Mesenchymal stem cell (in vitro differentiated cells and primary cell): ENCODE results near the gene DERL2.

Experiments used
- DNase-seq: peaks from one replicate; pipeline ENCODE4 v3.0.0-alpha.2; 2013
- H2AFZ ChIP-seq: one replicate; pipeline ENCODE4 v1.6.1; 2013; ENCODE audit warnings: low read depth, mild to moderate bottlenecking, control low read depth, inconsistent platforms, low read length, moderate library complexity
- H2AK5ac ChIP-seq: 2 replicates; pipeline ENCODE4 v1.6.1; 2013; ENCODE audit warnings: low read length, moderate library complexity, mild to moderate bottlenecking, inconsistent platforms; ENCODE audit not compliant: severe bottlenecking
- H2BK120ac ChIP-seq: one replicate; pipeline ENCODE4 v1.6.1; 2013; ENCODE audit warnings: low read depth, mild to moderate bottlenecking, inconsistent platforms, low read length, moderate library complexity
- H2BK12ac ChIP-seq, 2 experiments: one replicate each; pipeline ENCODE4 v1.6.1; 2013; ENCODE audit warnings: inconsistent platforms in 2 of 2, low read length in 2 of 2, mild to moderate bottlenecking in 2 of 2, moderate library complexity in 2 of 2, control low read depth in 1 of 2
- H2BK15ac ChIP-seq: one replicate; pipeline ENCODE4 v1.6.1; 2013; ENCODE audit warnings: mild to moderate bottlenecking, low read depth, inconsistent platforms; ENCODE audit not compliant: poor library complexity, severe bottlenecking
- H2BK5ac ChIP-seq: 2 replicates; pipeline ENCODE4 v1.6.1; 2013; ENCODE audit warnings: low read depth, mild to moderate bottlenecking, low read length, control low read depth, inconsistent platforms; ENCODE audit not compliant: poor library complexity, severe bottlenecking
- H3K14ac ChIP-seq, 2 experiments: one replicate each; pipeline ENCODE4 v1.6.1; 2013; ENCODE audit warnings: inconsistent platforms in 2 of 2, low read length in 2 of 2, control low read depth in 1 of 2, mild to moderate bottlenecking in 1 of 2, moderate library complexity in 1 of 2
- H3K18ac ChIP-seq, 2 experiments: one replicate each; pipeline ENCODE4 v1.6.1; 2013; ENCODE audit warnings: inconsistent platforms in 2 of 2, low read length in 2 of 2, control low read depth in 1 of 2, low read depth in 1 of 2, mild to moderate bottlenecking in 1 of 2
- H3K23ac ChIP-seq, 2 experiments: one replicate each; pipeline ENCODE4 v1.6.1; 2013; ENCODE audit warnings: inconsistent platforms in 2 of 2, low read length in 2 of 2, mild to moderate bottlenecking in 2 of 2, moderate library complexity in 2 of 2, control low read depth in 1 of 2
- H3K27ac ChIP-seq: 2 replicates; pipeline ENCODE4 v1.5.1; 2013; ENCODE audit warnings: mild to moderate bottlenecking, moderate library complexity, low read length, control low read depth, inconsistent platforms; ENCODE audit not compliant: poor library complexity, severe bottlenecking
- H3K27me3 ChIP-seq, 2 experiments: 2 replicates each; pipeline versions ENCODE4 v1.6.1 to v1.7.0; 2013; ENCODE audit warnings: low read length in 2 of 2, mild to moderate bottlenecking in 2 of 2, moderate library complexity in 2 of 2, control low read depth in 1 of 2, inconsistent platforms in 1 of 2; ENCODE audit not compliant: control insufficient read depth in 1 of 2, insufficient read depth in 1 of 2
- H3K36me3 ChIP-seq, 2 experiments: 2 replicates each; pipeline versions ENCODE4 v1.6.1 to v1.7.0; 2013; ENCODE audit warnings: low read length in 2 of 2, control low read depth in 1 of 2, inconsistent platforms in 1 of 2, low read depth in 1 of 2, mild to moderate bottlenecking in 1 of 2; ENCODE audit not compliant: insufficient read depth in 2 of 2, control insufficient read depth in 1 of 2
- H3K4ac ChIP-seq, 2 experiments: one replicate each; pipeline ENCODE4 v1.6.1; 2013; ENCODE audit warnings: inconsistent platforms in 2 of 2, low read length in 2 of 2, mild to moderate bottlenecking in 2 of 2, moderate library complexity in 2 of 2, control low read depth in 1 of 2, low read depth in 1 of 2
- H3K4me1 ChIP-seq: 2 replicates; pipeline ENCODE4 v1.6.1; 2013; ENCODE audit warnings: low read depth, low read length, control low read depth; ENCODE audit not compliant: control insufficient read depth, insufficient read depth
- H3K4me2 ChIP-seq: 2 replicates; pipeline ENCODE4 v1.6.1; 2013; ENCODE audit warnings: low read length, mild to moderate bottlenecking, inconsistent platforms; ENCODE audit not compliant: poor library complexity, severe bottlenecking
- H3K4me3 ChIP-seq, 2 experiments: 2 replicates each; pipeline versions ENCODE4 v1.5.1 to v1.7.0; 2013; ENCODE audit warnings: low read length in 2 of 2, mild to moderate bottlenecking in 2 of 2, control low read depth in 1 of 2, low read depth in 1 of 2; ENCODE audit not compliant: insufficient read depth in 1 of 2
- H3K79me1 ChIP-seq: replicated peaks from 2 replicates; pipeline ENCODE4 v1.6.1; 2013; ENCODE audit warnings: mild to moderate bottlenecking, control low read depth, low read length, inconsistent platforms; ENCODE audit not compliant: poor library complexity, severe bottlenecking
- H3K9ac ChIP-seq: 2 replicates; pipeline ENCODE4 v1.7.0; 2013; ENCODE audit warnings: mild to moderate bottlenecking, low read length, moderate library complexity
- H3K9me3 ChIP-seq: 2 replicates; pipeline ENCODE4 v1.7.0; 2013; ENCODE audit warnings: mild to moderate bottlenecking, low read length; ENCODE audit not compliant: control insufficient read depth
- H4K8ac ChIP-seq: one replicate; pipeline ENCODE4 v1.6.1; 2013; ENCODE audit warnings: inconsistent platforms, mild to moderate bottlenecking, low read length, moderate library complexity
- H4K91ac ChIP-seq: one replicate; pipeline ENCODE4 v1.6.1; 2013; ENCODE audit warnings: mild to moderate bottlenecking, low read length, inconsistent platforms
- WGBS: methylation state at CpG from one replicate; pipeline ENCODE4 v1.1.7; 2013; ENCODE audit warnings: mixed read lengths; 5-methylcytosine and 5-hydroxymethylcytosine counted together

The DERL2 gene

GRCh38 chr17:5468075-5468473, 17.9 kb downstream of the DERL2 start:
- Histone ChIP-seq H2BK12ac (no peak overlapping the region), H3K9ac (peak overlapping the region; percentile 90), H3K4ac (peak overlapping the region in 1 of 2 experiments; percentile 43), H3K27ac (peak overlapping the region; percentile 53), H2BK5ac (no peak overlapping the region), H3K79me1 (peaks cover 12% of the 10 kb centered on the region), H3K4me2 (peak overlapping the region; percentile 55), H4K91ac (no peak overlapping the region), H2AK5ac (no peak overlapping the region), H3K18ac (peak overlapping the region in 1 of 2 experiments; percentile 67), H3K23ac (no peak overlapping the region), H2BK15ac (no peak overlapping the region), H3K27me3 (no peaks in the 10 kb centered on the region), H2BK120ac (no peak overlapping the region), H3K4me3 (peak overlapping the region; percentile 90 to 97), H4K8ac (no peak overlapping the region), H3K9me3 (no peaks in the 10 kb centered on the region), H3K36me3 (peaks cover 5 to 21% of the 10 kb centered on the region in 2 experiments), H3K14ac (no peak overlapping the region), H2AFZ (peak overlapping the region; percentile 83), H3K4me1 (peaks cover 1% of the 10 kb centered on the region)
- WGBS = under 1% methylated on average over 17 of the region's 17 CpGs
- no peak for DNase-seq

- no peak overlapping the region for H2AK5ac ChIP-seq
- H4K8ac ChIP-seq = no peak overlapping the region
- H3K4me2 ChIP-seq = peak overlapping the region; percentile 55
- no peak overlapping the region for H2BK5ac ChIP-seq
- no peak overlapping the region for H3K23ac ChIP-seq
- no peak overlapping the region for H2BK15ac ChIP-seq
- H3K4ac ChIP-seq = no peak overlapping the region
- H3K9me3 ChIP-seq = no peaks in the 10 kb centered on the region
- H3K18ac ChIP-seq = no peak overlapping the region
- WGBS = 0% methylated on average over 8 of the region's 8 CpGs
- H3K36me3 ChIP-seq = peaks cover 6 to 15% of the 10 kb centered on the region in 2 experiments
- peak overlapping the region in 1 of 2 experiments; percentile 97 for H3K4me3 ChIP-seq
- H2BK12ac ChIP-seq = no peak overlapping the region
- no peaks in the 10 kb centered on the region for H3K27me3 ChIP-seq
- H3K79me1 ChIP-seq = peaks cover 13% of the 10 kb centered on the region
- H2BK120ac ChIP-seq = no peak overlapping the region
- no peak for DNase-seq
- no peak overlapping the region for H3K14ac ChIP-seq
- H3K27ac ChIP-seq = no peak overlapping the region
- peaks cover 1% of the 10 kb centered on the region for H3K4me1 ChIP-seq
- peak overlapping the region; percentile 90 for H3K9ac ChIP-seq
- no peak overlapping the region for H2AFZ ChIP-seq
- H4K91ac ChIP-seq = no peak overlapping the region
Observed at GRCh38 chr17:5467416-5467815, 18.6 kb downstream of the DERL2 start.

GRCh38 chr17:5466295-5466694, 19.7 kb downstream of the DERL2 start:
- H2BK15ac ChIP-seq = no peak overlapping the region
- no peak for DNase-seq
- no peak overlapping the region for H3K27ac ChIP-seq
- H3K9me3 ChIP-seq = no peaks in the 10 kb centered on the region
- H3K79me1 ChIP-seq = peaks cover 15% of the 10 kb centered on the region
- H2BK5ac ChIP-seq = no peak overlapping the region
- WGBS = 95% methylated on average over 4 of the region's 4 CpGs
- H3K14ac ChIP-seq = no peak overlapping the region
- no peak overlapping the region for H2AFZ ChIP-seq
- no peak overlapping the region for H2AK5ac ChIP-seq
- H2BK120ac ChIP-seq = no peak overlapping the region
- no peak overlapping the region for H4K91ac ChIP-seq
- peak overlapping the region in 1 of 2 experiments; percentile 97 for H3K4me3 ChIP-seq
- no peak overlapping the region for H2BK12ac ChIP-seq
- H3K18ac ChIP-seq = no peak overlapping the region
- no peaks in the 10 kb centered on the region for H3K27me3 ChIP-seq
- peak overlapping the region; percentile 90 for H3K9ac ChIP-seq
- H3K36me3 ChIP-seq = peaks cover 9 to 15% of the 10 kb centered on the region in 2 experiments
- no peak overlapping the region for H3K4me2 ChIP-seq
- no peak overlapping the region for H3K23ac ChIP-seq
- no peak overlapping the region for H4K8ac ChIP-seq
- peaks cover 1% of the 10 kb centered on the region for H3K4me1 ChIP-seq
- H3K4ac ChIP-seq = no peak overlapping the region

- no peak overlapping the region for H2BK15ac ChIP-seq
- H3K4me1 ChIP-seq = peaks cover 1% of the 10 kb centered on the region
- no peak overlapping the region for H2BK12ac ChIP-seq
- H3K9ac ChIP-seq = no peak overlapping the region
- WGBS = 78% methylated on average over 9 of the region's 10 CpGs
- H3K4me3 ChIP-seq = no peak overlapping the region
- no peak overlapping the region for H3K18ac ChIP-seq
- H4K8ac ChIP-seq = peak overlapping the region; percentile 2
- H3K4ac ChIP-seq = no peak overlapping the region
- H3K27ac ChIP-seq = no peak overlapping the region
- peaks cover 18% of the 10 kb centered on the region for H3K79me1 ChIP-seq
- DNase-seq = no peak
- H4K91ac ChIP-seq = no peak overlapping the region
- no peak overlapping the region for H2AK5ac ChIP-seq
- peaks cover 18 to 24% of the 10 kb centered on the region in 2 experiments for H3K36me3 ChIP-seq
- no peaks in the 10 kb centered on the region for H3K27me3 ChIP-seq
- no peak overlapping the region for H2AFZ ChIP-seq
- H3K9me3 ChIP-seq = no peaks in the 10 kb centered on the region
- peak overlapping the region in 1 of 2 experiments; percentile 2 for H3K14ac ChIP-seq
- H2BK120ac ChIP-seq = no peak overlapping the region
- no peak overlapping the region for H3K23ac ChIP-seq
- H3K4me2 ChIP-seq = no peak overlapping the region
- no peak overlapping the region for H2BK5ac ChIP-seq
Observed at GRCh38 chr17:5464717-5465507, 21.1 kb downstream of the DERL2 start.
